SK-N-SH treated with all-trans-retinoic acid at 6 μM for 48 hours (cell line): ENCODE data around the gene ACTL8.

Experiments
- ATAC-seq: fragments of 200-7000 bp; cut with Tn5 transposase; 3 replicates; pipeline ENCODE4 v1.9.1; 2020; ENCODE audit warnings: mild to moderate bottlenecking, moderate library complexity
- BACH2 ChIP-seq: fragments of 250-450 bp; sonication (Bioruptor Pico); IDR thresholded peaks from 2 replicates; pipeline ENCODE4 v1.9.0; 2021; ENCODE audit warnings: mild to moderate bottlenecking, borderline replicate concordance
- CSDC2 ChIP-seq: fragments of 250-450 bp; sonication (Bioruptor Pico); IDR thresholded peaks from 2 replicates; pipeline ENCODE4 v1.5.0; 2020; ENCODE audit warnings: mild to moderate bottlenecking, moderate library complexity
- ESRRG ChIP-seq: fragments of 250-450 bp; sonication (Bioruptor Pico); IDR thresholded peaks from 2 replicates; pipeline ENCODE4 v1.6.1; 2021; ENCODE audit warnings: mild to moderate bottlenecking
- GLIS3 ChIP-seq: fragments of 250-450 bp; sonication (Bioruptor Pico); IDR thresholded peaks from 2 replicates; pipeline ENCODE4 v1.5.0; 2020; ENCODE audit warnings: mild to moderate bottlenecking, moderate library complexity
- ISL1 ChIP-seq: fragments of 250-450 bp; sonication (Bioruptor Pico); IDR thresholded peaks from 2 replicates; pipeline ENCODE4 v2.1.2; 2022; ENCODE audit warnings: mild to moderate bottlenecking, moderate library complexity
- OSR1 ChIP-seq: fragments of 250-450 bp; sonication (Bioruptor Pico); IDR thresholded peaks from 2 replicates; pipeline ENCODE4 v1.8.0; 2022; ENCODE audit warnings: moderate library complexity, mild to moderate bottlenecking, inconsistent platforms
- PATZ1 ChIP-seq: fragments of 250-450 bp; sonication (Bioruptor Pico); IDR thresholded peaks from 2 replicates; pipeline ENCODE4 v1.8.0; 2020; ENCODE audit warnings: mild to moderate bottlenecking, moderate library complexity, borderline replicate concordance
- PPARA ChIP-seq: fragments of 250-450 bp; sonication (Bioruptor Pico); IDR thresholded peaks from 2 replicates; pipeline ENCODE4 v1.5.0; 2020; ENCODE audit warnings: mild to moderate bottlenecking, borderline replicate concordance
- RARB ChIP-seq: fragments of 250-450 bp; sonication (Bioruptor Pico); IDR thresholded peaks from 2 replicates; pipeline ENCODE4 v1.8.0; 2021; ENCODE audit warnings: mild to moderate bottlenecking, moderate library complexity
- SNAI2 ChIP-seq: fragments of 250-450 bp; sonication (Bioruptor Pico); IDR thresholded peaks from 2 replicates; pipeline ENCODE4 v1.5.0; 2020; ENCODE audit warnings: mild to moderate bottlenecking, moderate library complexity
- TCF4 ChIP-seq: fragments of 250-450 bp; sonication (Bioruptor Pico); IDR thresholded peaks from 2 replicates; pipeline ENCODE4 v1.8.0; 2021; ENCODE audit warnings: mild to moderate bottlenecking, moderate library complexity, borderline replicate concordance
- TOX ChIP-seq: fragments of 250-450 bp; sonication (Bioruptor Pico); IDR thresholded peaks from 2 replicates; pipeline ENCODE4 v1.8.0; 2021; ENCODE audit warnings: mild to moderate bottlenecking, moderate library complexity, borderline replicate concordance
- TSHZ2 ChIP-seq: fragments of 250-450 bp; sonication (Bioruptor Pico); IDR thresholded peaks from 2 replicates; pipeline ENCODE4 v1.5.0; 2020; ENCODE audit warnings: mild to moderate bottlenecking, moderate library complexity
- ZC3H10 ChIP-seq: fragments of 250-450 bp; sonication (Bioruptor Pico); IDR thresholded peaks from 2 replicates; pipeline ENCODE4 v1.5.1; 2021; ENCODE audit warnings: mild to moderate bottlenecking, moderate library complexity
- ZFP3 ChIP-seq: fragments of 250-450 bp; sonication (Bioruptor Pico); IDR thresholded peaks from 2 replicates; pipeline ENCODE4 v1.5.0; 2020; ENCODE audit warnings: mild to moderate bottlenecking, moderate library complexity
- ZFP30 ChIP-seq: fragments of 450-650 bp; formaldehyde crosslinking; IDR thresholded peaks from 2 replicates; pipeline ENCODE4 v1.5.0; 2022; ENCODE audit warnings: mild to moderate bottlenecking, moderate library complexity
- ZNF565 ChIP-seq: fragments of 450-650 bp; formaldehyde crosslinking; conservative IDR thresholded peaks from 2 replicates; pipeline ENCODE4 v1.5.0; 2020; ENCODE audit warnings: low read depth, mild to moderate bottlenecking, moderate library complexity
- ZNF70 ChIP-seq: fragments of 450-650 bp; formaldehyde crosslinking; IDR thresholded peaks from 2 replicates; pipeline ENCODE4 v1.5.0; 2020; ENCODE audit warnings: mild to moderate bottlenecking, moderate library complexity
- TF ChIP-seq, protein P1 (sequence below): fragments of 250-450 bp; sonication (Bioruptor Pico); IDR thresholded peaks from 2 replicates; pipeline ENCODE4 v1.8.0; 2021; ENCODE audit warnings: low read depth, mild to moderate bottlenecking, moderate library complexity, borderline replicate concordance
- TF ChIP-seq, protein P2 (sequence below): fragments of 250-450 bp; sonication (Bioruptor Pico); IDR thresholded peaks from 2 replicates; pipeline ENCODE4 v1.5.1; 2020; ENCODE audit warnings: low read depth, mild to moderate bottlenecking, moderate library complexity
- TF ChIP-seq, protein P3 (sequence below): fragments of 250-450 bp; sonication (Bioruptor Pico); IDR thresholded peaks from 2 replicates; pipeline ENCODE4 v1.5.1; 2021; ENCODE audit warnings: mild to moderate bottlenecking, moderate library complexity

ACTL8 gene

DNA sequence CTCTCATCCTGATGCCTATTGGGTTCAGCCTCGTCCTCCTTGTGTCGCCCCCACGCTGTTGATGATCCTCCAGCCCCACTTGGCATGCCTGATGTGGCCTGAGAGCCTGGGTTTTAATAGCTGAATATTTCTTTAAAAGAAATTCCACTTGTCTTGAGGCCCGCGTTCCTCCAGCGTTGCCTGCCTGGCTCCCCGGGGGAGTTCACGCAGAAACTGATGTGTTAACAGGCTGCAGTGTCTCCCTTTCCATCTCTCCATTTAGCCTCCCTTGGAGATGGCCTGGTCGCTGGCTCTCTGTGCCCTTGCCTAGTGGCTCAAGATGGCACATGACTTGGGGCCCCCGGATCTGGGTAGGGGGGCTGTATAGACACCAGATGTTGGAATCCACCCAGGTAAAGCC lies 9.5 kb downstream of the ACTL8 start:
- no peak for TF ChIP-seq ZNF70
- no peak for TF ChIP-seq PATZ1
- no peak for TF ChIP-seq CSDC2
- no peak for TF ChIP-seq TOX (CRISPR knock-in tag)
- no peak for TF ChIP-seq ISL1 (CRISPR knock-in tag)
- TF ChIP-seq ZFP30 (CRISPR knock-in tag), result no peak
- TF ChIP-seq ZC3H10 (CRISPR knock-in tag), result no peak
- TF ChIP-seq ZNF565 (CRISPR knock-in tag), result no peak
- no peak for TF ChIP-seq ZFP3 (CRISPR knock-in tag)
- no peak for TF ChIP-seq SNAI2
- no peak for TF ChIP-seq TCF4 (CRISPR knock-in tag)
- TF ChIP-seq BACH2, result no peak
- TF ChIP-seq RARB (CRISPR knock-in tag), result no peak
- TF ChIP-seq, protein P1, sequence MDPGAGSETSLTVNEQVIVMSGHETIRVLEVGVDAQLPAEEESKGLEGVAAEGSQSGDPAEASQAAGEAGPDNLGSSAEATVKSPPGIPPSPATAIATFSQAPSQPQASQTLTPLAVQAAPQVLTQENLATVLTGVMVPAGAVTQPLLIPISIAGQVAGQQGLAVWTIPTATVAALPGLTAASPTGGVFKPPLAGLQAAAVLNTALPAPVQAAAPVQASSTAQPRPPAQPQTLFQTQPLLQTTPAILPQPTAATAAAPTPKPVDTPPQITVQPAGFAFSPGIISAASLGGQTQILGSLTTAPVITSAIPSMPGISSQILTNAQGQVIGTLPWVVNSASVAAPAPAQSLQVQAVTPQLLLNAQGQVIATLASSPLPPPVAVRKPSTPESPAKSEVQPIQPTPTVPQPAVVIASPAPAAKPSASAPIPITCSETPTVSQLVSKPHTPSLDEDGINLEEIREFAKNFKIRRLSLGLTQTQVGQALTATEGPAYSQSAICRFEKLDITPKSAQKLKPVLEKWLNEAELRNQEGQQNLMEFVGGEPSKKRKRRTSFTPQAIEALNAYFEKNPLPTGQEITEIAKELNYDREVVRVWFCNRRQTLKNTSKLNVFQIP (CRISPR knock-in tag), result no peak
- TF ChIP-seq, all 23 proteins: peak for 0
- ATAC-seq, result no peak

GRCh38 chr1:17765444-17766411 lies 10.6 kb downstream of the ACTL8 start:
- ATAC-seq, result peak; percentile 75
- TF ChIP-seq, protein P2, sequence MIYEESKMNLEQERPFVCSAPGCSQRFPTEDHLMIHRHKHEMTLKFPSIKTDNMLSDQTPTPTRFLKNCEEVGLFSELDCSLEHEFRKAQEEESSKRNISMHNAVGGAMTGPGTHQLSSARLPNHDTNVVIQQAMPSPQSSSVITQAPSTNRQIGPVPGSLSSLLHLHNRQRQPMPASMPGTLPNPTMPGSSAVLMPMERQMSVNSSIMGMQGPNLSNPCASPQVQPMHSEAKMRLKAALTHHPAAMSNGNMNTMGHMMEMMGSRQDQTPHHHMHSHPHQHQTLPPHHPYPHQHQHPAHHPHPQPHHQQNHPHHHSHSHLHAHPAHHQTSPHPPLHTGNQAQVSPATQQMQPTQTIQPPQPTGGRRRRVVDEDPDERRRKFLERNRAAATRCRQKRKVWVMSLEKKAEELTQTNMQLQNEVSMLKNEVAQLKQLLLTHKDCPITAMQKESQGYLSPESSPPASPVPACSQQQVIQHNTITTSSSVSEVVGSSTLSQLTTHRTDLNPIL (CRISPR knock-in tag), result peak; percentile 21; the same call in 1 of the 2 replicates
- TF ChIP-seq ISL1 (CRISPR knock-in tag) (no peak), TCF4 (CRISPR knock-in tag) (no peak), BACH2 (no peak), OSR1 (CRISPR knock-in tag) (no peak)

DNA sequence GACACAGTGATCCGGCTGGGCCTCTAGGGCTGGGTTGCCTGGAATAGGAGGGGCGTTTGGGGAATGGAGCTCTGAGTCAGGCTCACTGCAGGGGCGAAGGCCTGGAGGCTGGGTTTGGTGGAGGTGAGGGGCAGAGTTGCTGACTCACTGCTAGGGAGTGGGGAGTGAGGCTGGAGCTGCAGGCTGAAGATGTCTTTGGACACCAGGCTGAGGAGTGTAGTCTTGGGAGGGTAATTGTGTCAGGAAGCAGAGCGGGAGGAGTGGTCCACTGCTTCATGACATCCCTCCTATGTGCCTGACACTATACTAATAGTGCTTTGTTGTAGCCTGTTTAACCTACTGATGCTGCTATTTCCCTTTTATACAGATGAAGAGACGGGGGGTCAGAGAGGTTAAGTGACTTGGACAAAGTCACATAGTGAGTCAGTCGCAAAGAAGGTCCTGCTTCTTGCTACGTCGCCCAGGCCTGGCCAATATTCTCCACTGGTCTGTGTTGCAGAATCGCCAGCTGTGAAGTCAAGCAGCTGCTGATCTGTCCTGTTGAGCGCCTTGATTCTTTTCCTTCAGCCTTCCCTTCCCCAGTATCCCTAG lies 13.6 kb downstream of the ACTL8 start:
- peak; percentile 74 for ATAC-seq
- TF ChIP-seq TSHZ2 (CRISPR knock-in tag) (no peak), PPARA (CRISPR knock-in tag) (no peak), OSR1 (CRISPR knock-in tag) (no peak), SNAI2 (no peak), RARB (CRISPR knock-in tag) (no peak), ZFP3 (CRISPR knock-in tag) (no peak), ESRRG (CRISPR knock-in tag) (no peak), ZFP30 (CRISPR knock-in tag) (no peak), GLIS3 (CRISPR knock-in tag) (no peak), ZNF565 (CRISPR knock-in tag) (no peak)
- TF ChIP-seq, protein P1 (CRISPR knock-in tag), result no peak
- TF ChIP-seq, protein P2 (CRISPR knock-in tag), result no peak
- TF ChIP-seq, protein P3, sequence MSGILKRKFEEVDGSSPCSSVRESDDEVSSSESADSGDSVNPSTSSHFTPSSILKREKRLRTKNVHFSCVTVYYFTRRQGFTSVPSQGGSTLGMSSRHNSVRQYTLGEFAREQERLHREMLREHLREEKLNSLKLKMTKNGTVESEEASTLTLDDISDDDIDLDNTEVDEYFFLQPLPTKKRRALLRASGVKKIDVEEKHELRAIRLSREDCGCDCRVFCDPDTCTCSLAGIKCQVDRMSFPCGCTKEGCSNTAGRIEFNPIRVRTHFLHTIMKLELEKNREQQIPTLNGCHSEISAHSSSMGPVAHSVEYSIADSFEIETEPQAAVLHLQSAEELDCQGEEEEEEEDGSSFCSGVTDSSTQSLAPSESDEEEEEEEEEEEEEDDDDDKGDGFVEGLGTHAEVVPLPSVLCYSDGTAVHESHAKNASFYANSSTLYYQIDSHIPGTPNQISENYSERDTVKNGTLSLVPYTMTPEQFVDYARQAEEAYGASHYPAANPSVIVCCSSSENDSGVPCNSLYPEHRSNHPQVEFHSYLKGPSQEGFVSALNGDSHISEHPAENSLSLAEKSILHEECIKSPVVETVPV (CRISPR knock-in tag), result no peak
